OCI-LY3 (cell line): ENCODE data around the gene SYNE1.

Experiments used
- H2AFZ ChIP-seq: fragments of 200-600, 300-600 bp; shearing (Covaris generic); 2 replicates; pipeline ENCODE4 v1.6.0; 2014; ENCODE audit warnings: antibody characterized with exemption, low read depth, low read length
- H3K27ac ChIP-seq: fragments of 200-600, 300-600 bp; sonication (generic); 2 replicates; pipeline ENCODE4 v1.5.1; 2014; ENCODE audit warnings: mild to moderate bottlenecking, low read length, moderate library complexity, mixed read lengths
- H3K27me3 ChIP-seq: fragments of 200-600, 300-600 bp; sonication (generic); 2 replicates; pipeline ENCODE4 v1.6.1; 2014; ENCODE audit warnings: low read depth, low read length, mixed read lengths
- H3K36me3 ChIP-seq: fragments of 200-600, 300-600 bp; sonication (generic); replicated peaks from 2 replicates; pipeline ENCODE3; 2014; ENCODE audit warnings: low read depth, low read length, mixed read lengths
- H3K4me1 ChIP-seq: fragments of 300-600, 200-600 bp; sonication (generic); 2 replicates; pipeline ENCODE4 v1.6.1; 2014; ENCODE audit warnings: low read length, mixed read lengths
- H3K4me2 ChIP-seq: fragments of 200-600, 300-600 bp; sonication (generic); 2 replicates; pipeline ENCODE4 v1.6.1; 2014; ENCODE audit warnings: low read length, mixed read lengths
- H3K4me3 ChIP-seq: fragments of 300-600, 200-600 bp; sonication (generic); 2 replicates; pipeline ENCODE4 v1.5.1; 2014; ENCODE audit warnings: antibody characterized with exemption, mild to moderate bottlenecking, low read length, moderate library complexity
- H3K79me2 ChIP-seq: fragments of 300-600, 200-600 bp; shearing (Covaris generic); 2 replicates; pipeline ENCODE4 v1.6.1; 2014; ENCODE audit warnings: mild to moderate bottlenecking, low read length, mixed read lengths
- H3K9ac ChIP-seq: fragments of 300-600, 200-600 bp; shearing (Covaris generic); 2 replicates; pipeline ENCODE4 v1.6.0; 2014; ENCODE audit warnings: mild to moderate bottlenecking, low read length, moderate library complexity
- H3K9me3 ChIP-seq: fragments of 200-600, 300-600 bp; shearing (Covaris generic); 2 replicates; pipeline ENCODE4 v1.6.1; 2014; ENCODE audit warnings: low read length, mixed read lengths; ENCODE audit not compliant: insufficient read depth
- H4K20me1 ChIP-seq: fragments of 200-600, 300-600 bp; sonication (generic); 2 replicates; pipeline ENCODE4 v1.6.1; 2016; ENCODE audit warnings: low read length, mixed read lengths; ENCODE audit not compliant: insufficient read depth
- EZH2phosphoT487 ChIP-seq: fragments of 200-600 bp; shearing (Covaris generic); IDR thresholded peaks from 2 replicates; pipeline ENCODE4 v1.6.1; 2018; ENCODE audit warnings: antibody characterized with exemption, mixed run types, low read depth
- TF ChIP-seq, protein P1 (sequence below): fragments of 200-600, 300-600 bp; sonication (generic); IDR thresholded peaks from 2 replicates; pipeline ENCODE4 v1.5.1; 2014; ENCODE audit warnings: antibody characterized with exemption, low read length, low read depth

Gene SYNE1

DNA sequence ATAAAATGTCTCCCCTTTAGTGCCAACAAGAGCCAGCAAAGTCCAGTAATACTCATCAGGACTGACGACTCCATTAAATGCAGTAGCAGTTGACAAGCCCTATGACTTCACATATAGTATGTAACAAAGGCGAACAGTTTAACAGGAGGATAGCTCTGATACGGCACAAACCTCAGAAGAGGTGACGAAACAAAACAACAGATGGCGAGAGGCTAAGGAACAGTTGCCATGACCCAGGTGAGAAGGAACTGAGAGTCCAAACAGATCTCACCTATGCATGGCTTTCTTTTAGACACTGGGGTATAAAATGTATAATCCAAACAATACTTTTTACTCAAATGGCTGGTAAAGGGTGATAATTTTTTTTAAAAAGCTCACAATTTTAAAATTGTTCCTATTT, 37.1 kb downstream of the SYNE1 start:
- Histone ChIP-seq H3K4me2 (no peak overlapping the region), H3K4me1 (no peaks in the 10 kb centered on the region), H3K36me3 (no peaks in the 10 kb centered on the region), H2AFZ (no peak overlapping the region), H3K27me3 (no peaks in the 10 kb centered on the region), H3K9me3 (no peaks in the 10 kb centered on the region), H4K20me1 (no peaks in the 10 kb centered on the region), H3K79me2 (no peaks in the 10 kb centered on the region), H3K4me3 (no peak overlapping the region), H3K27ac (no peak overlapping the region), H3K9ac (no peak overlapping the region)
- no peak for TF ChIP-seq EZH2phosphoT487
- TF ChIP-seq, protein P1, sequence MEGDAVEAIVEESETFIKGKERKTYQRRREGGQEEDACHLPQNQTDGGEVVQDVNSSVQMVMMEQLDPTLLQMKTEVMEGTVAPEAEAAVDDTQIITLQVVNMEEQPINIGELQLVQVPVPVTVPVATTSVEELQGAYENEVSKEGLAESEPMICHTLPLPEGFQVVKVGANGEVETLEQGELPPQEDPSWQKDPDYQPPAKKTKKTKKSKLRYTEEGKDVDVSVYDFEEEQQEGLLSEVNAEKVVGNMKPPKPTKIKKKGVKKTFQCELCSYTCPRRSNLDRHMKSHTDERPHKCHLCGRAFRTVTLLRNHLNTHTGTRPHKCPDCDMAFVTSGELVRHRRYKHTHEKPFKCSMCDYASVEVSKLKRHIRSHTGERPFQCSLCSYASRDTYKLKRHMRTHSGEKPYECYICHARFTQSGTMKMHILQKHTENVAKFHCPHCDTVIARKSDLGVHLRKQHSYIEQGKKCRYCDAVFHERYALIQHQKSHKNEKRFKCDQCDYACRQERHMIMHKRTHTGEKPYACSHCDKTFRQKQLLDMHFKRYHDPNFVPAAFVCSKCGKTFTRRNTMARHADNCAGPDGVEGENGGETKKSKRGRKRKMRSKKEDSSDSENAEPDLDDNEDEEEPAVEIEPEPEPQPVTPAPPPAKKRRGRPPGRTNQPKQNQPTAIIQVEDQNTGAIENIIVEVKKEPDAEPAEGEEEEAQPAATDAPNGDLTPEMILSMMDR, result no peak

DNA sequence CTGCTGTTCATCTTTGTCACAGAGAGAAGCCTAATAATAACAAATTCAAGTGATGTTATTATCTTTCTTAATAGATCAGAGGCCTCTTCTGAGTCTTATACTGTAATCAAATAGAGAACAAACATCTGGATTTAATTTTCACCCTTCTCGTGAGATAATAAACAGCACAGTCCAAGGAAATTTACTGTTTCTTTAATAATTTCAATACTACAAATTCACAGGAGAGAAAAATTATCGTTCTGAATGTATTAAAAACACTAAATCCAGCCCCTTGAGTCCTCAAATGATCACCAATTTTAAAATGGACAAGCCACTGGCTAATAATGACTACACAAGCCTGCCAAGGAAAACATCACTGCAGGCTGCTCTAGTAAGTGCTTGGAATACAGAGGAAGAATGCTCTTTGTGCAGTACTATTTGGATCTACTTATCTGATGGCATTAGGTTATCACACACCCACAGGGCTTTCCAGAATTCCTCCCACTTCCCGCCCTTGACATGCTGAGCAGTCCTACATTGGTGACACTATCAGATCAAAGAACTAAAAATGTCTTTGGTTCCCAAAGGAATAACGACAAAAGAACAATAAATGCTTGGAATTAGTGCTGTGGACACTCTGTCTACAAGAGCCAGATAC, 38.1 kb downstream of the SYNE1 start:
- Histone ChIP-seq H3K9ac (no peak overlapping the region), H3K27ac (no peak overlapping the region)
- TF ChIP-seq EZH2phosphoT487, result no peak
- TF ChIP-seq, protein P1, result no peak

DNA sequence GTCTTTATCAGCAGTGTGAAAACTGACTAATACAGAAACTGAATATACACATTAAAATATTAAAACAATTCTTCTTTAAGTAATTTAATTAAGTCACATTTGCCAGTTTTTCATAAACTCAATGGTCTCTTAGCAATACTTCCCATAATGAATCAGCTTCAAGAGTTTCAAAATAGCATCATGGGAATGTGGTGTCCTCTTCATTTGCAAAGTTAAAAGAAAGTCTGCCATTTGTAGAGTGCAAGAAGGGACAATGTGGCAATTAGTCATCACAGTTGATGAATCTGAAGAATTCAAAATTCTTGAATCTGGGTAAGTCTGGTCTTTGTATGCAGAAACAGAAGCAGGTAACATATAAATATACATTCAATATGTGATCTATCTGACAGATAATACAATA, 38.7 kb downstream of the SYNE1 start:
- Histone ChIP-seq H3K4me2 (no peak overlapping the region), H3K36me3 (no peaks in the 10 kb centered on the region), H2AFZ (no peak overlapping the region), H3K79me2 (no peaks in the 10 kb centered on the region), H3K4me3 (no peak overlapping the region), H4K20me1 (no peaks in the 10 kb centered on the region), H3K4me1 (no peaks in the 10 kb centered on the region), H3K9ac (no peak overlapping the region), H3K27ac (no peak overlapping the region), H3K27me3 (no peaks in the 10 kb centered on the region), H3K9me3 (no peaks in the 10 kb centered on the region)
- TF ChIP-seq, protein P1, result no peak
- no peak for TF ChIP-seq EZH2phosphoT487

More for the DNA sequence above, 38.1 kb downstream of the SYNE1 start:
- no peaks in the 10 kb centered on the region for H4K20me1 ChIP-seq
- H2AFZ ChIP-seq, result no peak overlapping the region
- H3K9me3 ChIP-seq, result no peaks in the 10 kb centered on the region
- H3K79me2 ChIP-seq, result no peaks in the 10 kb centered on the region
- no peak overlapping the region for H3K4me3 ChIP-seq
- H3K4me2 ChIP-seq, result no peak overlapping the region
- no peaks in the 10 kb centered on the region for H3K4me1 ChIP-seq
- H3K36me3 ChIP-seq, result no peaks in the 10 kb centered on the region
- no peaks in the 10 kb centered on the region for H3K27me3 ChIP-seq

DNA sequence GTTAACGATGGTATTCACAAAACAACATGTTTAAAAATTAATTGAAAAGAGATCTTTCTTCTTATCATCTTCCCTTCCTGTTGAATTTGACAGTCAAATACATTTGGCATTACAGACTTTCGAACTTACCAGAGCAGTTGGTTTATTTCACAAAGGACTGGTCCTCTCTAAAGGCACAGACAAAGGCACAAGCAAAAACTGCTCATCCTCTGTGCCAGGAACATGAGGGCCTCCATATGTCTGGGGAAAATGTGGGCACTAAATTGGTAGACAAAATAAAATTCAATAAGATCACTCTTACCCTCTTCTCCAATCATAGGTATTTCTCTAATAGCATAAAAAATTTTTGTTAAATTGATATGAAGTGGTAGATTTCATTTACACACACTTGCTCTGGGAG, 40.4 kb downstream of the SYNE1 start:
- Histone ChIP-seq H3K36me3 (no peaks in the 10 kb centered on the region), H3K4me2 (no peak overlapping the region), H3K79me2 (no peaks in the 10 kb centered on the region), H3K9me3 (no peaks in the 10 kb centered on the region), H2AFZ (no peak overlapping the region), H3K4me3 (no peak overlapping the region), H4K20me1 (no peaks in the 10 kb centered on the region), H3K27ac (no peak overlapping the region), H3K27me3 (no peaks in the 10 kb centered on the region), H3K9ac (no peak overlapping the region), H3K4me1 (no peaks in the 10 kb centered on the region)
- no peak for TF ChIP-seq EZH2phosphoT487
- TF ChIP-seq, protein P1, result no peak
